GM19240 (cell line): ENCODE results near the gene OR52B6.
"Not testable (repeated sequence)": the region's sequence is repeated elsewhere in the genome, so short reads cannot be mapped to it uniquely, and the experiment has no call there.

Experiments used
- DNase-seq: peaks from one replicate; pipeline ENCODE4 v3.0.0; 2011; ENCODE audit warnings: low spot score; ENCODE audit not compliant: insufficient read length

OR52B6 gene, protein sequence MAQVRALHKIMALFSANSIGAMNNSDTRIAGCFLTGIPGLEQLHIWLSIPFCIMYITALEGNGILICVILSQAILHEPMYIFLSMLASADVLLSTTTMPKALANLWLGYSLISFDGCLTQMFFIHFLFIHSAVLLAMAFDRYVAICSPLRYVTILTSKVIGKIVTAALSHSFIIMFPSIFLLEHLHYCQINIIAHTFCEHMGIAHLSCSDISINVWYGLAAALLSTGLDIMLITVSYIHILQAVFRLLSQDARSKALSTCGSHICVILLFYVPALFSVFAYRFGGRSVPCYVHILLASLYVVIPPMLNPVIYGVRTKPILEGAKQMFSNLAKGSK

DNA sequence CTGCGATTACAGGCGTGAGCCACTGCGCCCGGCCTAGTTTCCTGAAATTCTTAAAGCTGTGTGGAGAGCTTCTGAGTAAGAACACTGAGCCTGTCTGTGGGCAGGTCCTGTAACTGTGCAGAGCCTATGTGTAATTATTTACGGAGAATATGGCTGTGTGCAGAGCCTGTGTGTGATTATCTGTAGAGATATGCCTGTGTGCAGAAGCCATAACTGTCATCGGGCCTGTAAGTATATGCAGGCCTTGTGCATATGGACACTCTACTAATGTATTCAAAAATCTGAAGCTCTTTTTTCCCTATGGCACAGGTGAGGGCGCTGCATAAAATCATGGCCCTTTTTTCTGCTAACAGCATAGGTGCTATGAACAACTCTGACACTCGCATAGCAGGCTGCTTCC is at the start of gene OR52B6:
OR52B6 (plus strand) TSS at position 301 of the 400 bp plus-strand sequence; CDS start at position 301, 0 bp downstream.
- no peak for DNase-seq

DNA sequence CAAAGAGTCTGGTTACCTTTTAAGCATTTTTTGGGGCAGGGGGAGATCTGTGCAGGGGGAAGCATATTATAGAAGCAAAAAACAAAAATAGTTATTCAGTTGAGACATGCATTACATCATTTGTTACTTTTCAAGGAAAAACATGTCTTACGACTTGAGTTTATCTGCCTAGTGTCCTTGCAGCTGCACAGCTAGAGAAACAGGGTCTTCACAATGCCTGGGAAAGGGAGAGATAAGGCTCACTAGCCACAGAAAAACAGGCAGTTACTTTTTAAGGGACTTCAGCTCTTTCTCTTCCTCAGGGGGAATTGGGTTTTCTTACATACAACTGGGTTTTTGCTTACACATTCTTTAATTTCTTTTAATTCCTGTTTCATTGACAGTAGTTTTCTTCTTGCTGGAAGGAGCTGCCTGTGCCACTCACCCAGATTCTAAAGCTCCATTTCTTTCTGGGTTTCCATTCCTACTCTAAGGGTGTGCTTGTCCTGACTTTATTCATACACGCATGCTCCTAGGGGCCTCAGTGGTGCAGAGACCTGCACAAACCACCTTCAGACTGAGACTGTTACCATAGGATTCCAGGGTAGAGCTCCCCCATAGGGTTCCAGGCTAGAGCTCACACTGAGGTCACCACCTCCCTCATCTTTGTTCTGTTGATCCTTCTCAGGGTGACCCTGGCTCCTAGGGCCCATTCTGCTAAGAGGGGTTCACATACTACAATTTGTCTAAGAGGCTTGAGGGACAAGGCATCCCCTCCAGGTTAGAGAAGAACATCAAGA is 49.4 kb upstream of the OR52B6 start:
- DNase-seq = no peak

DNA sequence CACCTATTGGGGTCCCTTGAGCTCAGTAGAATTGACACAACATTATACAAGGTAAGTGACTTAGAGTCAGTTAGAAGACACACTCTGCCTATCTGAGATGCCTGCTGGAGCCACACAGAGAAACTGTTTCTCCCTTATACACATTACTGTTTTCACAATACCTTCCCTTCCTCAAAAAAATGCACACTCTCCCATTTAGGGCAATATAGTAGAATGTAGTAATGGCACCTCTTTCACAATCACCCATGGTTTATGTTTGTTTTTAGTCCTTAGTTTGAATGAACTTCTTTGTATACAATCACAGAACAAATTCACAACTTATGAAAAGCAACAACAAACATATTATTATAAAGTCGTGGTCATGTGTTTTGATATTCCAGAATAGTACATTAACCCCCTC is 46.6 kb upstream of the OR52B6 start:
- no peak for DNase-seq

DNA sequence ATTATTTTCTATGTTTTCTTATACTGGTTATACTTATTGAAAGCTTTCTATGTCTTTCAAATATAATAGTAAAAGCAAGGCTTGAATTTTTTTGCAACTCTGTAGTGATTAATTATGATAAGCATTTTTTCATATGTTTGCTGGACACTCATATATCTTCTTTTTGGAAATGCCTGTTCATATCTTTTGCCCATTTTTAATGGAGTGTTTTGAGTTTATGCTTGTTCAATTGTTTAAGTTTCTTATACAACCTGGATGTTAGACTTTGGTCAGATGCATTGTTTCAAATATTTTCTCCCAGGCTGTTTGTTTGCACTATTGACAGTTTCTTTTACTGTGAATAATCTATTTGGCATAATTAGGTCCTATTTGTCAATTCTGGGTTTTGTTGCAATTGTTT is 44.2 kb upstream of the OR52B6 start:
- DNase-seq = no peak

DNA sequence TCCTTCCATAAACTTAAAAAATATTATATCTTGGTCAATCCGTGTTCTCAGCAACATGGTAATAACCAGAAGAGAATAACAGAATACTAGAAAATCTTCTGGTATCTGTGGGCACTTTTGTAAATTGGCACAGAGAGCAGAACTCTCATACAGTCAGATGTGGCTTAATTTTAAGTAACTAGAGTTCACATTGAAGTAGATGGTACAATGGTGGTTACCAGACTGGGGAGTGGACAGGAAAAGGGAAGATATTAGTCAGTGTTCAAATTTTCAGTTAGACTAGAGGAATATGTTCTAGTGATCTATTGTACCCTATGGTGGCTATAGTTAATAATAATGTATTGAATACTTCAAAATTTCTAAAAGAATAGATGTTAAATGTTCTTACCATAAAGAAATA is 39.2 kb upstream of the OR52B6 start:
- DNase-seq = no peak

DNA sequence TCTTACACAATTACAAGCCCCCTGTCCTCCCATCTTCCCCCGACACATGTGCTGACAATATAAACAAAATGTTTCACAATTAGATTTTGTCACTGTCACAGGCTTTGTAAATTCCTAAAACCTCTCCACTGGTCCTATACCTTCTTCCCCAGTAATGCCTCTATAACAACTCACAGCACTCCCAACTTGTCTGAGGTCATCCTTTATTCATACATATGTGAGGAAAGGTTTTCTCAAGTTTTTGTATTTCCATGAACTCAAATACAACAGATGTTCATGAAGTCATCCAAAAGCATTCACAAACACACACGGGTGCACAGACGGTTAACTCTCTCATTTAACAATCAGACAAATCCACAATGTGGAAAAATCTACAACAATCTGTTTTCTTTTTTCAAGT is 34.2 kb upstream of the OR52B6 start:
- DNase-seq = no peak

DNA sequence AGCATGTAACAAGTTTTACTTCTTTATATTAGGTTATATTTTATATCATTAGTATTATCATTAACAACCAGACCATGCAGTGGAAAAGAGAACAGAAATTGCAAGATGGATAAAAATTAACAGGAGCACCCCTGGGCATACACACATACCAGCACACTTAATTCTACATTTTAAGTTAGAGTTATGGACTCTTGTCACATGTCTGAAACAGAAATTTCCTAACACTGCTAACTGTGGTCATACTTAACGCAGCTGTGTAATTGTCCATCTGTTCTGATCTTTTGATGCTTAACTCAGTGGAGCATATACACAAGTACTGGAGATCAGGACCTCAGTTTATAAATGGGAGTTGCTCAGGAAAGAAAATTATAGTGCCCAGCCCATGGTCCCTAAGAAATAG is 32.7 kb upstream of the OR52B6 start:
- DNase-seq = no peak

DNA sequence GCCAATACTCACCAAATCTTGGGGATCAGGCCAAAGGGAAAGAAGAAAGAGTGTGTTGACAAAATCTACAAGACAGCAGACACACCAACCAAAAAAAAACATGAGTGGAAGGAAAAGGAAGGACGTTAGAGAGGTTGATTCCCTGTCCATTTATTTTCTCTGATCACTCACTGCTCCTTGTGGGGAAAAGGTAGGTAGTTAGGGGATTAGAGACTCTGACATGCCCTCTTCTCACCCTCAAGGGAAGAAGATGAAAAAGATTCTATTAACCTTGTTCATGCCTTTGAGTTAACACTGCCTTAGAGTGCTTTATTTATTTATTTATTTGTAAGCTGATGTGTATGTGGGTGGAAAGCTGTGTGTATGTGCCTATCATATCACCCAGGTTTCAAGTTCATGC is 32.2 kb upstream of the OR52B6 start, which contains the start of gene OR52H1:
OR52H1 (minus strand) TSS at position 101 of the 400 bp plus-strand sequence. CDS start 3,035 bp downstream, outside the sequence.
- DNase-seq = no peak

DNA sequence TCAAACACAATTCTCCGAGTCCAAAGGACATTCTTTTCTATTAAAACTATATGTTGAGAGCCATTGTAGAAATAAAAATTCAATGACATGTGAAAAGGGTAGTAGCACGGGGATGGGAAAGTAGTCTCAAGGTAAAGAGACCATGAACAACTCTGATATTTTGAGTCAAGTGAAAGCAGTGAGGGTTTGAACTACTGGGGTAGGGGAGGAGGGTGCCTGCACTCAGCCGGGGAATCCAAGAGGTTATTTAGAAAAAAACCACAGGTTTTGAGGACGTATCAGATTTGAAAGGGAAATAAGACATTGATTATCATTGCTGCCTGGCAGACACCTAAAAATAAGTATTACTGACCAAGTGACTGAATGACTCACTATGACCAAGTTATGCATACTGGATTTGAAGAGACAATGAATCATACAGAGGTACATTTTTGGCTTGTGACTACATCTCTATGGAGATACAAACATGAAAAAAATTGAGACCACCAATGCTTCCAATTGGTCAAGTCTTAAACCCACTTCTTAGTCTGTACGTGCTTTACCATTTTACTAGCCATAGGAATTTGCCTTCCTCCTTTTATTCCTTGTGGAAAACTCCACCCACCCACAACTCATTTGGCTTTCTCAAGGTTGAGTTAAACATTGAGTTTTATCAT is 30.1 kb upstream of the OR52B6 start:
- DNase-seq = no peak

DNA sequence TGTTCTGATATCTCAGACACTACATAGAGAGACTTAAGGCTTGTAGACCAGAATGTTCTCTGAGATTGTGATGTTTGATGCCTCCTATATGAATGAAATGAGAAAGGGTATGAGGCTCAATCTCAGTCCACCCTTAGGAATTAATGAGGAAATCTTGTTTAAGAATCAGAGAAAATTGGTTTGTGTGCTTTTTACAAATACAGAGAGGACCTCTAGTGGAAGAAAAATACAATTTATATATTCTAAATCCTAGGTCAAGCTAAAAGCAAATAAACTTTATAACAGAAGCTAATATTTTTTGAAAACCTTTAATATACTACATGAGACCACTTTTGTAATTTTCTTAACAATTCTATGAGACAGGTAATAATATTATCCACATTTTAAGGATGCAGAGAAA is 27.3 kb upstream of the OR52B6 start:
- no peak for DNase-seq

DNA sequence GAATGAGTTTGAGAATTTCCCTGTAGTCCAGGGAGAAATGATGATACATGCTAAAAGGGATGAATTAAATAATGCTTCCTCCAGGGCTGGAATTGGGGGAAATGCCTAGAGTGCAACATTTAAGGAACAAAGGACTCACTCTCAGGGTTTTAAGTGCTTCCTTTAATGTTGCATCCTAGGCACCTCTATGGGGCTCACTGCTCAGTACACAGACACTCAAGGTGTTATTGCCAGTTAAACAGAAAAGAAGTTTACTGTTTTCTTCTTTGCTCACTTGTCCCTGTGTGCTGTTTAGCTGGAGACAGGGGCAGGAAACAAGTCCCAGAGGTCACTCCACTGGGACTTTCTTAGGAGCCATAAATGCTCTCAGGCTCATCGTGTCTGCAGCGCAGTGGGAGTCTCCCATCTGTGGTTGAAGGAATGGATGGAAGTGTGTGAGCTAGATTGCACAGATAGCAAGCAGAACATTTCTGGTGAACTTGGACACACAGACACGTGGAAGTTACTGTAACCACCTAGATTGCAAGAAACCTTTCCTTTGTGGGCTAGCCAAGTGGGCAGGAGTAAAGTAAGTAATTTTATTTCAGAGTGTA is 24.0 kb upstream of the OR52B6 start:
- DNase-seq = no peak

DNA sequence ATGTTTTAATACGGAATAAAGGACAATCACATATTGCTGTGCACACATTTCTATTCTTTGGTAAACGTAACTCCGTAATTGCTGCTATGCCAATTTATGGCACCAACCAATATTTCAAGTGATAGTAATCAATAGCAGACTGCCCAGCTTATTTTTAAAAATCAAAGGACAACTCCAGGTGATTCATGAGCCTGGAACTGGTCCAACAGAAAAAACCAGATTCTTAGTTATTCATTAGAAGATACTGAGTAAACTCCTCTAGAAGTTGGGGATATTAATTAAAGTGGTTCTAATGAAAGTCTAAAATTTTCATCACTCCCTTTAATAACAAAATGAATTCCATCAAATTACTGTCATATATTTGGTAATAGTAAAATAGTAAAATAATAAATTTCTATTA is 22.9 kb upstream of the OR52B6 start:
- no peak for DNase-seq

DNA sequence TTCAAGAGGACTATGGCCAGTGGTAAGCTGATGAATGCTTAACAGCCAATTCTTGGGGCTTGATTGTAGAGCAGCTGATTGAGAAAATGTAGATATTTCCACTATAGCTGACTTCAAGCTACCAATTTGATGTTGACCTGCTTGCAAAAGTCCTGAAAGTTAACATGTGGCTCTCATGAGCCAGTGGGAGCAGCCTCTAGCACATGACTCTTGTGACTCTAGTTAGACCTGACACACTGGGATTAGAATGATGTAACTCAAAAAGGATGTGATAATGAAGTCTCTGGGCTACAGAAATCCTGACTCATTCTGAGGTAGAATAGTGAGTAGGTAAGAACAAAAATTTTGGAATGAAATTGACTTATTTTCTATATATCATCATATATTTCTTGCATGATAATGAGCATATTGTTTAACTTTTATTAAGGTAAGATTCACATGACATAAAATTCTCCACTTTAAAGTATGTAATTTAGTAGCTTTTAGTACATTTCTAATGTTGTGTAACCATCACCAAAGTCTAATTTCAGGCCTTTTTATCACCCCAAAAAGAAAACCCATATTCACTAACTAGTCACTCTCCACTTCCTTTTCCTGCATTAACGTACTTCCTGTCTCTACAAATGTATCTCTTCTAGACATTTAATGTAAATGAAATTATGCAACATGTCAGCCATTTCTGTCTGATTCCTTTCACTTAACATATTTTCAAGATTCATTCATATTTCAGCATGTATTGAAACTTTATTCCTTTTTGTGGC is 16.2 kb upstream of the OR52B6 start:
- DNase-seq = no peak

DNA sequence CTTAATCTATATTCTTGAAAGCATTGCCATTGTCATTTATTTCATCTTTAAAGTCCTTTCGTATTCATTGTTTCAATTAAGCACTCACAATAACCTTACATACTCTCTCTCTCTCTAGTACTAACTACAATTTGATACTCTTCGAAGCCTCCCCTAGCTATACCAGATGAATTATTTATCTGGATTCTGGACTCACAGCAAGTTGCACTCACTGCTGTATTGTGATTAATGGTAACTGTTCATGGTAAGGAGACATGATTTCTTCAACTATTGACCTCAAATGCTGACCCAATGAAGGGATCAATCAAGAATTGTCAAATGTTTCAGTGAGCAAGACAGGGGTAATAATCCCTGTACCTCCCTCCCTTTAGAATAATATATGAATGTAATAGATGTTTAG is 6.0 kb upstream of the OR52B6 start:
- DNase-seq = no peak

DNA sequence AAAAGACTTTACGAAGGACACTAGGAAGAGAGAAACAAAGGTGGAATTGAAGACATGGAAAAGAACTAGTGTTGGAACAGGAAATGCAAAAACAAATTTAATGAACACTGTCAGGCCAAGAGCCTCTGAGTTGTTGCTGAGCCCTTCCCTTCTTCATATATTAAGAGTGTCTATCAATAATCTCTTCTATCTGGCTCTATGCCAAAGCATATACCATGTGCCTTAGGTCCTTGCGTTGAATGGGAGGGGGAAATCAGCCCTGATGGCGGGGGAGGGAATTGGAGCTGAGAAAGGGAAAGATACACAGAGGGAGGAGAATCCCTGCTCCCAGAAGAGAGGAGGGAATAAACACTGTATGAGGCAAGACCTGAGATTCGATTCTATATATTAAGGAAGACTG is 5.5 kb upstream of the OR52B6 start:
- no peak for DNase-seq

DNA sequence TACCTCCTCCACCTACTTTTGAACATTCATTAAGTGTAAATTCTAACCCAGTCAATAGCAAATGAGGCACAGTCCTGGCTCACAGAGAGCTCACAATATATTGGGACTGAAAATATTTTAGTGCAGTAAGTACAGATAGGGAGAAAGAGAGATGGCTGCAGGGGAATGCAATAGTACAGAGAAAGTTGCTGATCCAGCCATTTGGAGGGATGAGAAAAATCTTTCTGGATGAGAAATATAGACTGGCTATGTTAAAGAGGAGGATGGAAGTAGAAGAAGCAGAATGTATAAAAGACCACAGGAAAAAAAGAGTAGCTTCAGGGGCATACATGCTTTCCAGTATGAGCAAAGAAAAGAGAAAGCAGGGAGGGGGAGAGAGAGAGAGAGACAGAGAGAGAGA is 3.6 kb upstream of the OR52B6 start:
- DNase-seq = no peak

DNA sequence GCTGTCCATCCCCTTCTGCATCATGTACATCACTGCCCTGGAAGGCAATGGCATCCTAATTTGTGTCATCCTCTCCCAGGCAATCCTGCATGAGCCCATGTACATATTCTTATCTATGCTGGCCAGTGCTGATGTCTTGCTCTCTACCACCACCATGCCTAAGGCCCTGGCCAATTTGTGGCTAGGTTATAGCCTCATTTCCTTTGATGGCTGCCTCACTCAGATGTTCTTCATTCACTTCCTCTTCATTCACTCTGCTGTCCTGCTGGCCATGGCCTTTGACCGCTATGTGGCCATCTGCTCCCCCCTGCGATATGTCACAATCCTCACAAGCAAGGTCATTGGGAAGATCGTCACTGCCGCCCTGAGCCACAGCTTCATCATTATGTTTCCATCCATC is 337 bp downstream of the OR52B6 start:
- DNase-seq = no peak

DNA sequence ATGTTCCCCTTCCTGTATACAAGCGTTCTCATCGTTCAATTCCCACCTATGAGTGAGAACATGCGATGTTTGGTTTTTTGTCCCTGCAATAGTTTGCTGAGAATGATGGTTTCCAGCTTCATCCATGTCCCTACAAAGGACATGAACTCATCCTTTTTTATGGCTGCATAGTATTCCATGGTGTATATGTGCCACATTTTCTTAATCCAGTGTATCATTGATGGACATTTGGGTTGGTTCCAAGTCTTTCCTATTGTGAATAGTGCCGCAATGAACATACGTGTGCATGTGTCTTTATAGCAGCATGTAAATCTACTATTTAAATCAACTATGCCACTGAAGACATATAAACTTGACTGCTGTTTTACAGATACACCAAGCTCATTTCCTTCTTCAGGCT is 3.8 kb downstream of the OR52B6 start:
- not testable (repeated sequence) for DNase-seq

DNA sequence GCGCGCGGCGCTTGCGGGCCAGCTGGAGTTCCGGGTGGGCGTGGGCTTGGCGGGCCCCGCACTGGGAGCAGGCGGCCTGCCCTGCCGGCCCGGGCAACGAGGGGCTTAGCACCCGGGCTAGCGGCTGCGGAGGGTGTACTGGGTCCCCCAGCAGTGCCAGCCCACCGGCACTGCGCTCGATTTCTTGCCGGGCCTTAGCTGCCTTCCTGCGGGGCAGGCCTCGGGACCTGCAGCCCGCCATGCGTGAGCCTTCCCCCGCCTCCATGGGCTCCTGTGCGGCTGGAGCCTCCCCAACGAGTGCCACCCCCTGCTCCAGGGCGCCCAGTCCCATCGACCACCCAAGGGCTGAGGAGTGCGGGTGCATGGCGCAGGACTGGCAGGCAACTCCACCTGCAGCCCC is 9.2 kb downstream of the OR52B6 start:
- not testable (repeated sequence) for DNase-seq

DNA sequence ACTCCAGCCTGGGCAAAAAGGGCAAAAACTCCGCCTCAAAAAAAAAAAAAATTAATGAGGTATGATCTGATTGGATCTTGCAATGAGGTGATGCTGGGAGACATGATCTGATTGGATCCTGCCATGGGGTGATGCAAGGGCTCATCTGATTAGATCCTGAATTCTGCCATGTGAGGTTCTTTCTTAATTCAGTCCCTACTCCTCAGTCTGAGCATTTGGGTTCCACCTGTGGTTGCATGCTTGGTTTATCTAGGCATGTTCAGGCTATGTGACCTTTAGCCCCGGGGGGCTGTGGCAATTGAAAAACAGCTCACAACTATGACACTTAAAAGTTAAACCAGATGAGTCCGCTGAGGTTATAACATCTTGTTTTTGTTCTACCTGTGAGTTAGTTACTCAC is 10.9 kb downstream of the OR52B6 start:
- no peak for DNase-seq

DNA sequence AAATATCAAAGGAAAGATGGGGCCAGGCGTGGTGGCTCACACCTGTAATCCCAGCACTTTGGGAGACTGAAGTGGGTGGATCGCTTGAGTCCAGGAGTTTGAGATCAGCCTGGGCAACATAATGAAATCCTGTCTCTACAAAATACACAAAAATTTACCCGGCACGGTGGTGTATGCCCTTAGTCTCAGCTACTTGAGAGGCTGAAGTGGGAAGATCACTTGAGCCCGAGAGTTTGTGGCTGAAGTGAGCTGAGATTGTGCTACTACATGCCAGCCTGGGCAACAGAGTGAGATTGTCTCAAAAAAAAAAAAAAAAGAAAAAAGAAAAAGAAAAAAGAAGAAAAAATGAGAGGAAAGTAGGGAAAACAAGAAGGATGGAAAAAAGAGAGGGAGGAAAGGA is 11.9 kb downstream of the OR52B6 start:
- no peak for DNase-seq
